GM13977 (cell line): ENCODE results near the gene MAN2B2.

ENCODE experiments used
- DNase-seq: peaks from one replicate; pipeline ENCODE4 v3.0.0; 2012; ENCODE audit warnings: low spot score
- CTCF ChIP-seq: IDR thresholded peaks from 2 replicates; pipeline ENCODE4 v1.5.1; 2012; ENCODE audit warnings: mild to moderate bottlenecking, control low read depth; ENCODE audit not compliant: insufficient read depth; ENCODE audit errors: extremely low read depth, missing control alignments
- in situ Hi-C: fragments of 300-500 bp; cut with MboI; formaldehyde crosslinking; loops from one replicate; pipeline ENCODE4 v1.12.0; 2022; ENCODE audit warnings: low sequenced_read_pairs, low pct_unique_long_range_greater_than_20kb, mixed read lengths, inconsistent platforms; ENCODE audit not compliant: unreplicated experiment

Gene MAN2B2

GRCh38 chr4:6540879-6541278 is 34.1 kb upstream of the MAN2B2 start:
- in situ Hi-C loops = no loop called here
- TF ChIP-seq CTCF = no peak

GRCh38 chr4:6541789-6542188 is 33.2 kb upstream of the MAN2B2 start:
- no peak for TF ChIP-seq CTCF
- in situ Hi-C loops = no loop called here
- no peak for DNase-seq

More at GRCh38 chr4:6540879-6541278, 34.1 kb upstream of the MAN2B2 start:
- no peak for DNase-seq

GRCh38 chr4:6542951-6543350 is 32.0 kb upstream of the MAN2B2 start:
- no peak for DNase-seq
- TF ChIP-seq CTCF = no peak
- in situ Hi-C loops = no loop called here

- DNase-seq = no peak
- in situ Hi-C loops = no loop called here
Measured at GRCh38 chr4:6546091-6546490, 28.9 kb upstream of the MAN2B2 start.

GRCh38 chr4:6546681-6547447 is 28.1 kb upstream of the MAN2B2 start:
- in situ Hi-C loops = no loop called here
- peak; percentile 77 for DNase-seq
- peak; percentile 95 for TF ChIP-seq CTCF

More at GRCh38 chr4:6546091-6546490, 28.9 kb upstream of the MAN2B2 start:
- TF ChIP-seq CTCF = no peak

- in situ Hi-C loops = no loop called here
- DNase-seq = no peak
Measured at GRCh38 chr4:6548201-6548881, 26.6 kb upstream of the MAN2B2 start.

More at GRCh38 chr4:6548201-6548881, 26.6 kb upstream of the MAN2B2 start:
- peak; percentile 23 for TF ChIP-seq CTCF
